DND-41 (cell line): ENCODE measurements around the gene CD3E.

Experiments
- ATAC-seq: fragments of 200-7000 bp; cut with Tn5 transposase; 3 replicates; pipeline ENCODE4 v1.9.1; 2021; ENCODE audit warnings: low read depth; ENCODE audit not compliant: insufficient read depth
- DNase-seq: peaks from one replicate; pipeline ENCODE4 v3.0.0-alpha.2; 2020
- H2AFZ ChIP-seq: 2 replicates; pipeline ENCODE4 v1.6.0; 2012; ENCODE audit warnings: low read depth, low read length
- H3K27ac ChIP-seq: 2 replicates; pipeline ENCODE4 v1.5.1; 2012; ENCODE audit warnings: low read length, inconsistent platforms
- H3K27me3 ChIP-seq: fragments of 200-600 bp; sonication (generic); 2 replicates; pipeline ENCODE4 v1.6.0; 2012; ENCODE audit warnings: low read length, mild to moderate bottlenecking, inconsistent platforms; ENCODE audit not compliant: insufficient read depth, poor library complexity
- H3K36me3 ChIP-seq: 2 replicates; pipeline ENCODE4 v1.5.1; 2012; ENCODE audit warnings: low read length, inconsistent platforms; ENCODE audit not compliant: insufficient read depth
- H3K4me1 ChIP-seq: 2 replicates; pipeline ENCODE4 v1.5.1; 2012; ENCODE audit warnings: mild to moderate bottlenecking, low read length; ENCODE audit not compliant: insufficient read depth
- H3K4me2 ChIP-seq: 2 replicates; pipeline ENCODE4 v1.6.0; 2012; ENCODE audit warnings: mild to moderate bottlenecking, moderate library complexity, low read length, inconsistent platforms; ENCODE audit not compliant: insufficient read depth
- H3K4me3 ChIP-seq, 2 experiments: fragments of 200-600 bp in 1 of 2; shearing (Covaris generic) in 1 of 2; 2 replicates each; pipeline ENCODE4 v1.5.1; 2012 to 2016; ENCODE audit warnings: inconsistent platforms in 2 of 2, low read length in 2 of 2, mild to moderate bottlenecking in 2 of 2, low read depth in 1 of 2, moderate library complexity in 1 of 2
- H3K79me2 ChIP-seq: 2 replicates; pipeline ENCODE4 v1.6.0; 2012; ENCODE audit warnings: low read length, inconsistent platforms; ENCODE audit not compliant: insufficient read depth
- H3K9ac ChIP-seq: 2 replicates; pipeline ENCODE4 v1.6.0; 2012; ENCODE audit warnings: low read depth, mild to moderate bottlenecking, inconsistent platforms, low read length, moderate library complexity
- H3K9me3 ChIP-seq: 2 replicates; pipeline ENCODE4 v1.5.1; 2012; ENCODE audit warnings: low read length, moderate library complexity, mild to moderate bottlenecking, inconsistent platforms; ENCODE audit not compliant: insufficient read depth, severe bottlenecking
- H4K20me1 ChIP-seq: 2 replicates; pipeline ENCODE4 v1.6.0; 2012; ENCODE audit warnings: low read length; ENCODE audit not compliant: insufficient read depth
- EZH2 ChIP-seq: IDR thresholded peaks from 3 replicates; pipeline ENCODE4 v1.6.1; 2012; ENCODE audit warnings: borderline replicate concordance, low read depth, mild to moderate bottlenecking, moderate library complexity, low read length, inconsistent platforms; ENCODE audit not compliant: severe bottlenecking
- TF ChIP-seq, protein P1 (sequence below): IDR thresholded peaks from 2 replicates; pipeline ENCODE4 v1.5.1; 2012; ENCODE audit warnings: borderline replicate concordance, low read length, moderate library complexity, mild to moderate bottlenecking; ENCODE audit not compliant: poor library complexity, severe bottlenecking; ENCODE audit errors: extremely low read depth

The CD3E gene

DNA sequence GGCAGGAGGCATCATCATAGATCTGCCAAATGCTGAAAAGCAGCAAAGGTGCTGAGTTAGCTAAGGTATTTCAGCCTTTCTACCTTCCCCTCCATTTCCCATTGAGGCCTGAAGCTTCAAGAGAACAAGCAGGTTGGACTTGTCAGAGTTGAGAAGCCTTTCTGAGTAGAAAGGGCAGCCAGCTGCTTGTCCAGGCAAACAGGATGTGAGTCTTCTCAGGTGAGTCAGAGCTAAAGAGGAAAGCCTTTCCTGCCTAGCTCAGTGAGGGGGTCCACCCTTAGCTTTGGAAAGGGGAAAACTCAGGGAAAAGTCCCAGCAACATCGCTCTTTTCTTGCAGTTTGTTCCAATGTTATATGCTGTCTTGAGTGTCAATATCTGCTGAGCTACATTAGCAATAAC is 27.2 kb upstream of the CD3E start:
- no peak overlapping the region for H3K27ac ChIP-seq
- no peak for DNase-seq
- ATAC-seq = 0 out of 3 replicates have a peak, but pooled peaks have one; percentile 33
- H4K20me1 ChIP-seq = no peaks in the 10 kb centered on the region
- no peaks in the 10 kb centered on the region for H3K4me1 ChIP-seq
- H3K9ac ChIP-seq = no peak overlapping the region
- H3K4me3 ChIP-seq = no peak overlapping the region
- TF ChIP-seq, protein P1, sequence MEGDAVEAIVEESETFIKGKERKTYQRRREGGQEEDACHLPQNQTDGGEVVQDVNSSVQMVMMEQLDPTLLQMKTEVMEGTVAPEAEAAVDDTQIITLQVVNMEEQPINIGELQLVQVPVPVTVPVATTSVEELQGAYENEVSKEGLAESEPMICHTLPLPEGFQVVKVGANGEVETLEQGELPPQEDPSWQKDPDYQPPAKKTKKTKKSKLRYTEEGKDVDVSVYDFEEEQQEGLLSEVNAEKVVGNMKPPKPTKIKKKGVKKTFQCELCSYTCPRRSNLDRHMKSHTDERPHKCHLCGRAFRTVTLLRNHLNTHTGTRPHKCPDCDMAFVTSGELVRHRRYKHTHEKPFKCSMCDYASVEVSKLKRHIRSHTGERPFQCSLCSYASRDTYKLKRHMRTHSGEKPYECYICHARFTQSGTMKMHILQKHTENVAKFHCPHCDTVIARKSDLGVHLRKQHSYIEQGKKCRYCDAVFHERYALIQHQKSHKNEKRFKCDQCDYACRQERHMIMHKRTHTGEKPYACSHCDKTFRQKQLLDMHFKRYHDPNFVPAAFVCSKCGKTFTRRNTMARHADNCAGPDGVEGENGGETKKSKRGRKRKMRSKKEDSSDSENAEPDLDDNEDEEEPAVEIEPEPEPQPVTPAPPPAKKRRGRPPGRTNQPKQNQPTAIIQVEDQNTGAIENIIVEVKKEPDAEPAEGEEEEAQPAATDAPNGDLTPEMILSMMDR = no peak
- TF ChIP-seq EZH2 = no peak
- H3K4me2 ChIP-seq = no peak overlapping the region
- H3K9me3 ChIP-seq = no peaks in the 10 kb centered on the region
- no peak overlapping the region for H2AFZ ChIP-seq
- H3K79me2 ChIP-seq = no peaks in the 10 kb centered on the region
- H3K27me3 ChIP-seq = peaks cover 2% of the 10 kb centered on the region
- no peaks in the 10 kb centered on the region for H3K36me3 ChIP-seq

DNA sequence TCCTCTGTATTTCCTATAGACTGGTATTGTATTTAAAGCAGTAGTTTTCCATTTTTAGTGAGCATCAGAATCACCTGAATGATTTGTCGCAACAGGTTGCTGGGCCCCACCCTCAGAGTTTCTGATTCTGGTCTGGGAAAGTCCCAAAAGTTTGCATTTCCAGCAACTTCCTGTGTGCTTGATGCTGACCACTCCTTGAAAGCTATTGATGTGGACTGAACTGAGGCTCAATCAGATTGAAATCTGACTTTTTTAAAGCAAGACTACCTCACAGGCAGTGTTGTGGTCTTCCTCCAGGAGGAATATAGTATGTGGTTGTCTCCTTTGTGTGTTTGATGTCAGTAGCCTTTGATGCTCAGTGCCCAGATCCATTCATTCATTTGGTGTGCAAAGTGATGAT is 23.2 kb upstream of the CD3E start:
- H3K36me3 ChIP-seq = no peaks in the 10 kb centered on the region
- no peak for TF ChIP-seq EZH2
- TF ChIP-seq, protein P1 = no peak
- H3K4me1 ChIP-seq = peaks cover 9% of the 10 kb centered on the region; the same call in 1 of the 2 replicates
- H3K4me3 ChIP-seq = no peak overlapping the region
- DNase-seq = no peak
- no peak overlapping the region for H3K27ac ChIP-seq
- no peaks in the 10 kb centered on the region for H3K9me3 ChIP-seq
- no peak overlapping the region for H3K9ac ChIP-seq
- ATAC-seq = no peak
- peaks cover 2% of the 10 kb centered on the region for H3K27me3 ChIP-seq
- H2AFZ ChIP-seq = no peak overlapping the region
- no peaks in the 10 kb centered on the region for H3K79me2 ChIP-seq
- no peak overlapping the region for H3K4me2 ChIP-seq
- H4K20me1 ChIP-seq = no peaks in the 10 kb centered on the region

DNA sequence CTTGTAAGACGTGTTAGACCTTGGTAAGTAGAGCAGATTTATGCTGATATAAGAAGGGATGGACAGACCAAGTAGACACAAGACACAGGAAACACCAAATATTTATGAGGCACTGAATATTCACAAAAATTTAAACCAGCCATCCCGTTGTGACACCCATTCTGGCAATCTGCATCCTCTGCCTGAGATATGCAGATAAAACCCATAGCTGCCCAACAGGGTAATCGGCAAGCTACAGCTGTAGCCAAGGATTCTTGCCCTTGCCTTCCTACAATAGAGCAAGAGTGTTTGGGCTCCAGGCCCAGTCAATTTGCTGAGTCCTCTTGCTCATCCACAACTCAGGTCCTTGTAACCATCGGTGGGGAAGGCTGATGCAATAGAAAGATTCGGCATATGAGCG is 21.9 kb upstream of the CD3E start:
- no peaks in the 10 kb centered on the region for H3K79me2 ChIP-seq
- no peaks in the 10 kb centered on the region for H4K20me1 ChIP-seq
- H3K4me1 ChIP-seq = peaks cover 9% of the 10 kb centered on the region; the same call in 1 of the 2 replicates
- no peak overlapping the region for H2AFZ ChIP-seq
- no peak overlapping the region for H3K4me2 ChIP-seq
- H3K36me3 ChIP-seq = no peaks in the 10 kb centered on the region
- H3K9me3 ChIP-seq = no peaks in the 10 kb centered on the region
- DNase-seq (no peak), ATAC-seq (no peak)
- no peak overlapping the region for H3K9ac ChIP-seq
- H3K4me3 ChIP-seq = no peak overlapping the region
- H3K27ac ChIP-seq = no peak overlapping the region
- no peak for TF ChIP-seq EZH2
- TF ChIP-seq, protein P1 = no peak
- no peaks in the 10 kb centered on the region for H3K27me3 ChIP-seq

DNA sequence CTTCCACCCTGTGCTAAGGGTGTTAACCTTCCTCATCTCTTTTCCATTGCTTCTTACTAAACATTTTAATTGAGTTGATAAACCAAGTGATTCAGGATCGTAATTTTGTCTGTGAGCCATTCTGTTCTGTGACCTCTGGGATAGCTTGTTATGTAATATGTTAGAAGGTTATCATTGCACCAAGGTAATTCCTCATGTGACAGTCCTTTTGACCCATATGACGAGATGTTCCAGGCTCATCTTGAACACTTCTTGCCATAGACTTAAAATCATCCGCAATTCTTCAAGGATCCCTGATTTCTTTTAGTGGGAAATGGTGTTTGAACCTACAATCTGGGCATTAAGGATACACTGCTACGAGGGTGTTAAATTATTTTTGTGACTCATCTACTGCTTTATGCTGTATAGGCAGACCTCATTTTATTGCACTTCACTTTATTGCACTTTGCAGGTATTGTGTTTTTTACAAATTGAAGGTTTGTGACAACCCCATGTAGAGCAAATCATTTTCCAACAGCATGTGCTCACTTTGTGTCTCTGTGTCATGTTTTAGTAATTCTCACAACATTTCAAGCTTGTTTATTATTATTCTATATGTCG is 21.4 kb upstream of the CD3E start:
- Histone ChIP-seq H3K9ac (no peak overlapping the region), H3K27ac (no peak overlapping the region), H3K4me2 (no peak overlapping the region), H3K27me3 (no peaks in the 10 kb centered on the region), H2AFZ (no peak overlapping the region), H3K79me2 (no peaks in the 10 kb centered on the region), H3K9me3 (no peaks in the 10 kb centered on the region), H3K4me3 (no peak overlapping the region), H3K4me1 (peaks cover 9% of the 10 kb centered on the region; the same call in 1 of the 2 replicates), H3K36me3 (no peaks in the 10 kb centered on the region), H4K20me1 (no peaks in the 10 kb centered on the region)
- ATAC-seq (no peak), DNase-seq (no peak)
- TF ChIP-seq EZH2 = no peak
- TF ChIP-seq, protein P1 = no peak
